OCI-LY3 (cell line): Measurements from ENCODE around the gene SNRNP40.
"Not testable (repeated sequence)": the region's sequence is repeated elsewhere in the genome, so short reads cannot be mapped to it uniquely, and the experiment has no call there.

Source experiments
- H2AFZ ChIP-seq: fragments of 200-600, 300-600 bp; shearing (Covaris generic); 2 replicates; pipeline ENCODE4 v1.6.0; 2014; ENCODE audit warnings: antibody characterized with exemption, low read depth, low read length
- H3K27ac ChIP-seq: fragments of 200-600, 300-600 bp; sonication (generic); 2 replicates; pipeline ENCODE4 v1.5.1; 2014; ENCODE audit warnings: mild to moderate bottlenecking, low read length, moderate library complexity, mixed read lengths
- H3K27me3 ChIP-seq: fragments of 200-600, 300-600 bp; sonication (generic); 2 replicates; pipeline ENCODE4 v1.6.1; 2014; ENCODE audit warnings: low read depth, low read length, mixed read lengths
- H3K36me3 ChIP-seq: fragments of 200-600, 300-600 bp; sonication (generic); replicated peaks from 2 replicates; pipeline ENCODE3; 2014; ENCODE audit warnings: low read depth, low read length, mixed read lengths
- H3K4me1 ChIP-seq: fragments of 300-600, 200-600 bp; sonication (generic); 2 replicates; pipeline ENCODE4 v1.6.1; 2014; ENCODE audit warnings: low read length, mixed read lengths
- H3K4me2 ChIP-seq: fragments of 200-600, 300-600 bp; sonication (generic); 2 replicates; pipeline ENCODE4 v1.6.1; 2014; ENCODE audit warnings: low read length, mixed read lengths
- H3K4me3 ChIP-seq: fragments of 300-600, 200-600 bp; sonication (generic); 2 replicates; pipeline ENCODE4 v1.5.1; 2014; ENCODE audit warnings: antibody characterized with exemption, mild to moderate bottlenecking, low read length, moderate library complexity
- H3K79me2 ChIP-seq: fragments of 300-600, 200-600 bp; shearing (Covaris generic); 2 replicates; pipeline ENCODE4 v1.6.1; 2014; ENCODE audit warnings: mild to moderate bottlenecking, low read length, mixed read lengths
- H3K9ac ChIP-seq: fragments of 300-600, 200-600 bp; shearing (Covaris generic); 2 replicates; pipeline ENCODE4 v1.6.0; 2014; ENCODE audit warnings: mild to moderate bottlenecking, low read length, moderate library complexity
- H3K9me3 ChIP-seq: fragments of 200-600, 300-600 bp; shearing (Covaris generic); 2 replicates; pipeline ENCODE4 v1.6.1; 2014; ENCODE audit warnings: low read length, mixed read lengths; ENCODE audit not compliant: insufficient read depth
- H4K20me1 ChIP-seq: fragments of 200-600, 300-600 bp; sonication (generic); 2 replicates; pipeline ENCODE4 v1.6.1; 2016; ENCODE audit warnings: low read length, mixed read lengths; ENCODE audit not compliant: insufficient read depth
- CTCF ChIP-seq: fragments of 200-600, 300-600 bp; sonication (generic); IDR thresholded peaks from 2 replicates; pipeline ENCODE4 v1.5.1; 2014; ENCODE audit warnings: antibody characterized with exemption, low read length, low read depth
- EZH2phosphoT487 ChIP-seq: fragments of 200-600 bp; shearing (Covaris generic); IDR thresholded peaks from 2 replicates; pipeline ENCODE4 v1.6.1; 2018; ENCODE audit warnings: antibody characterized with exemption, mixed run types, low read depth

Gene SNRNP40

GRCh38 chr1:31263408-31263807 lies 33.2 kb downstream of the SNRNP40 start:
- no peaks in the 10 kb centered on the region for H3K4me1 ChIP-seq
- no peaks in the 10 kb centered on the region for H3K79me2 ChIP-seq
- H3K9ac ChIP-seq, result no peak overlapping the region
- no peak overlapping the region for H2AFZ ChIP-seq
- no peaks in the 10 kb centered on the region for H3K9me3 ChIP-seq
- peaks cover 9% of the 10 kb centered on the region for H3K36me3 ChIP-seq
- no peaks in the 10 kb centered on the region for H3K27me3 ChIP-seq
- H3K4me3 ChIP-seq, result no peak overlapping the region
- TF ChIP-seq CTCF (no peak), EZH2phosphoT487 (no peak)
- no peak overlapping the region for H3K4me2 ChIP-seq
- H3K27ac ChIP-seq, result no peak overlapping the region
- no peaks in the 10 kb centered on the region for H4K20me1 ChIP-seq

GRCh38 chr1:31262393-31262792 lies 34.2 kb downstream of the SNRNP40 start:
- H4K20me1 ChIP-seq, H2AFZ ChIP-seq, H3K4me1 ChIP-seq, H3K9ac ChIP-seq, H3K4me2 ChIP-seq, H3K9me3 ChIP-seq, H3K27ac ChIP-seq, H3K4me3 ChIP-seq, H3K79me2 ChIP-seq, H3K27me3 ChIP-seq: not testable (repeated sequence)
- peaks cover 15% of the 10 kb centered on the region for H3K36me3 ChIP-seq

GRCh38 chr1:31261916-31262315 lies 34.7 kb downstream of the SNRNP40 start:
- Histone ChIP-seq H2AFZ (no peak overlapping the region), H3K4me3 (no peak overlapping the region), H3K27me3 (no peaks in the 10 kb centered on the region), H3K9ac (no peak overlapping the region), H3K79me2 (no peaks in the 10 kb centered on the region), H3K4me2 (no peak overlapping the region), H3K4me1 (no peaks in the 10 kb centered on the region), H3K36me3 (peaks cover 15% of the 10 kb centered on the region), H3K27ac (no peak overlapping the region), H4K20me1 (no peaks in the 10 kb centered on the region), H3K9me3 (no peaks in the 10 kb centered on the region)
- no peak for TF ChIP-seq CTCF
- no peak for TF ChIP-seq EZH2phosphoT487

- H3K79me2 ChIP-seq, result no peaks in the 10 kb centered on the region
- H4K20me1 ChIP-seq, result no peaks in the 10 kb centered on the region
- H3K4me1 ChIP-seq, result no peaks in the 10 kb centered on the region
- no peak overlapping the region for H3K9ac ChIP-seq
- H3K4me3 ChIP-seq, result no peak overlapping the region
- TF ChIP-seq EZH2phosphoT487 (no peak), CTCF (no peak)
- H3K27ac ChIP-seq, result no peak overlapping the region
- H3K4me2 ChIP-seq, result no peak overlapping the region
- peaks cover 14% of the 10 kb centered on the region for H3K36me3 ChIP-seq
- no peaks in the 10 kb centered on the region for H3K27me3 ChIP-seq
- H3K9me3 ChIP-seq, result no peaks in the 10 kb centered on the region
- H2AFZ ChIP-seq, result no peak overlapping the region
These were observed 36.8 kb downstream of the SNRNP40 start for GRCh38 chr1:31259746-31260145.

GRCh38 chr1:31258581-31258980 lies 38.0 kb downstream of the SNRNP40 start:
- peaks cover 12% of the 10 kb centered on the region for H3K36me3 ChIP-seq
- H3K9me3 ChIP-seq, result no peaks in the 10 kb centered on the region
- H3K27ac ChIP-seq, result no peak overlapping the region
- H3K9ac ChIP-seq, result no peak overlapping the region
- no peaks in the 10 kb centered on the region for H3K79me2 ChIP-seq
- H3K4me3 ChIP-seq, result no peak overlapping the region
- no peaks in the 10 kb centered on the region for H3K4me1 ChIP-seq
- TF ChIP-seq CTCF, result no peak
- TF ChIP-seq EZH2phosphoT487, result no peak
- no peak overlapping the region for H2AFZ ChIP-seq
- no peaks in the 10 kb centered on the region for H3K27me3 ChIP-seq
- H4K20me1 ChIP-seq, result no peaks in the 10 kb centered on the region
- H3K4me2 ChIP-seq, result no peak overlapping the region
